GM08714 (cell line): Measurements from ENCODE around the gene ESPL1.
A peak's percentile ranks its signal among the peaks of the same experiment; 100 is the strongest.

Experiments
- H3K4me3 ChIP-seq: fragments of 200-500 bp; sonication (Bioruptor generic); 2 replicates; pipeline ENCODE4 v1.5.1; 2014; ENCODE audit warnings: mild to moderate bottlenecking, low read length, inconsistent platforms
- ZNF274 ChIP-seq: IDR thresholded peaks from 2 replicates; pipeline ENCODE4 v1.6.1; 2012; ENCODE audit warnings: mild to moderate bottlenecking, low read depth, low read length

The ESPL1 gene

DNA sequence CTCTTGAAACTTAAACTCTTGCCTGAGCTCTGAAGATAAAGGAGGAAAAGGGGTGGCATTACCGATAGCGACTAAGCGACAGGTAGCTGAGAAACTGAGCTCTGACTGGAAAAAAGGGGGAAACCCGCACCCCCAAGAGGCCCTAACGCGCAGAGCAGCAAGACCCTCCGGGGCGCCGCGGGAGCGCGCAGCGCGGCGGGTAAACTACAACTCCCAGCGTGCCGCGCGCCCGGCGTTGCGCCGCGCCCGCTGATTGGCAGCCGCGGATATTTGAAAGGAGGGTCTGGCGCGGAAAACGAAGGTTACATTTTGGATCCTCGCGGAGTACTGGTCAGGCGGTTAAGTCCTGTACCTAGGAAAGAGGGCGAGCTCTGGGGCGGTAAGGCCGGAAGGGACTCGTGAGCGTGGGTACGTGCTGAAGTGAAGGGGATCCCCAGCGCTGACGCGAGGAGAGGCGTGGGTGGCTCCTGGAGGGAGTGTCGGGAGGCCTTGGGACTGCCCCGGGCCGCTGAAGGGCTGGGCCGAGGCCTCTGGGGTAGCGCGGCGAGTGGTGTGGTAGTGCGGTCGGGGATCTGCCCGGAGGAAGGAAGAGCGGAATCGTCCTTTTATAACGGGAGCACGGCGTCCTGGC, at the start of gene ESPL1:
ESPL1 (plus strand) TSS at position 301 of the 631 bp plus-strand sequence. CDS start 468 bp downstream, outside the sequence.
- no peak for TF ChIP-seq ZNF274

DNA sequence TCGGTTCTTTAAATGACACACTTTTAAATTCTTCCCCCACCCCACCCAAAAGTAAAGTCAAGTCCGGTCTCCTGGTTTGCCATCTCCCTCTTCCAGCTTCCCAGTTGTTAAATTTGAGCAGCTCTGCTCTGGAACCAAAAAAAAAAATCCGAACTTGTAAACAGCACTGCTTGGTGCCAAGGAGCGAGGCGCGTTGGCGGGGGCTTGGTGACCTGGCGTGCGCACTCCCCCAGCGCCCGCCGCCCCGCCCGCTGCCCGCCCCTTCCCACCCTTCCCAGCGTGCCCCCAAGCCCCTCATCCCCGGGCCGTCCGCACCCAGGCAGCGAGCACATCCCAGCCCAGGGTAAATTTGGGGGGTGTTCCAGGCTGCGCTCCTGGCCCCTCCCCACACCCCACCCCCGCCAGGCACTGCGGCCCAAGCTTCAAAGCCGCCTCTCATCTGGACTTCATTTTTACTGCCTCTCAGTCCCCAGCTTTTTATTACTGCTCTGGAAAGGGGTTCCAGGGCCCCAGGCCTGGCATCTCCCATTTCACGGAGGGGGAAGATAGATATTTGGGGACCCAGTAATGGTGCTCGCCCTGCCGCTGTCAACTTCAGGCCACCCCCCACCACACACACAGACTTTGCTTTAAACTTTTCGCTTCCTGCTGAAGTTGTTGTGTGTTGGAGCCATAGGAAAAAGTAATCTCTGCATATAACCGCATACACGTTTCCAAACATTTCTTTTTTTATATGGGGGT, 49.4 kb upstream of the ESPL1 start:
- no peak for TF ChIP-seq ZNF274
- peak overlapping the region; percentile 67; the same call in 1 of the 2 replicates for H3K4me3 ChIP-seq

More for the DNA sequence above, at the start of gene ESPL1:
- H3K4me3 ChIP-seq = peak within 1 kb of the TSS; percentile 67

DNA sequence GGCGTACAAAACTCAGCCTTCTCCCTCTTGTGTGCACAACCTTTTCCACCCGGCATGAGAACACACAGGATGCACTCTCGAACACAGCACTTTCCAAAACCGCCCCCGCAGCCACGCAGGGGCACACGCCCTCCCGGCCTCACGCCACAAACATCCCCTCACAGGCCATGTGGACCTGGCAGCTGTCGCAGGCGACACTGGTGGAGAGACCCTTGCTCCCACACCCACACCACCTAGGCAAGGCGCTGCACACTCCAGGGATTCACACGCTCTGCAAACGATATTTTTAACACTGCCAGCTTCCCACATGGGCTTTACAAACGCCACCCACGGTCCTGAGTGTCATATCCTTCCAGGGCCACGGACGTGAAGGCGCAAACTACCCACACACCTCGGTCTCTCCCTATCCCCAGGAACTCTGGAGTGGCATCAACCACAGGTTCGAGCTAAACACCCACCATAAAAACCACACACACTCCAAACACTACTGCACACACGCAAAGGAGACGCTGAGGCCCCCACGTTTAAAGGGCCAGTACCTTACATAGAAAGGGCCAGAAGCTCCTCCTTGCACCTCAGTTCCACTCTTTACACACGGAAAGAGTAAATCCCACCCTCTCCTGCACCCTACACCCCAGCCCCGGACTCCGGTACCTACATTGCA, 48.7 kb upstream of the ESPL1 start:
- H3K4me3 ChIP-seq = peak overlapping the region; percentile 67
- TF ChIP-seq ZNF274 = no peak

DNA sequence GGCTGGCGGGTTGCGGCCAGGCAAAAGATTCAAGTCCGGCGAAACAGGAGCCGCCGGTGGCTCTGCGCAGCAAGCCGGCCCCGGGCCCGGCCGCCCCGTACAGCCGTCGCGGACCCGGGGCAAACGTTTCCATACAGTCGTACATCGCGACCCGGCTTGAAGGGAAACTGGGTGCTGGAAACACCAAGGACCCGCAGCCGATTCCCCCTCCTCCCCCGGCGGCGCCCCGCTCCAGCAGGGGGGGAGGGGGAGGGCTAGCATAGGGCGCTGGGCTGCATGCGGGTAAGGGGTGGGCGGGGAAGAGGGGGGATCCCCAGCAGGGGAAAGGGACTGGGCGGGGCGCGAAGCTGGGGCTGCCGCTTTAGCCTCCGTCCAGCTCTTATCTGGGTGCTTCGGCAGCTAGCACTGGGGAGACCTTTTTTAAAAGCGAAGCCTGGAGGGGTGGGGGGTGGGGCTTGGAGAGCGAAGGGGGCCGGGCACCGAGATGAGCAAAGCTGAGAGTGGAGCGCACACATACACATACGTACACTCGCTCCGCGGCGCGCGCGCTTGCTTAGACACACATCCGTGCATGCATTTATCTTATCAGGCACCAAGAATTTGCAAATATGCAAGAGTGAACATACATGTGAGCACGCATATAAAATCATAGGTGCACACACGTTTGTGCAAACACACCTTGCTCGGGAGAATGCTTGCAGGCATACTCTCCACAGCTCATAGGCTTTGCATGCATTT, 48.0 kb upstream of the ESPL1 start:
- peak overlapping the region; percentile 67 for H3K4me3 ChIP-seq
- TF ChIP-seq ZNF274 = no peak

DNA sequence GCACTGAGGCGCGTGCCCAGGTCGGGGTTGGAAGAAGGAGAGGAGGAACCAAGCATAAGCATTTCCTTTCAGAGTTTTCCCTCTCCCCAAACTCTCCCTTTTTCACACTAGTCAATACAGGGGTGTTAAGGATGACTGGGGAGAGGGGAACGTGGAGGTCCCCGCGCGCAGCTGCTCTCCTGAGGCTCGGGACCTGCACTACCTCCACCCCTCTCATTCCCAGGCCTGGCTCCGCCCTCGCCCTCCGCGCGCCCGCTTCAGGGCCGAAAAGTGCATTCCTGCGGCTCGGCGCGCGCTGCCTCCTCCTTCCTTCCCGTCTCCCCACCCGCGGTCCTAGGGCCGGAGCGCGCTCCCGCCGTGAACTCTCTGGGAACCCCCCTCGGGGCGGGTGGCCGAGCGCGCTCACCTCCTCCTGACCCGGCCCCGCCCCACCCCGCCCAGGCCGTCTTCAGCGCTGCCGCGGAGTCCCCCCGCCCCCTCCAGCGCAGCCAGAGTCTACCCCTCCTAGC, 47.4 kb upstream of the ESPL1 start:
- no peak for TF ChIP-seq ZNF274
- H3K4me3 ChIP-seq = peak overlapping the region; percentile 72

DNA sequence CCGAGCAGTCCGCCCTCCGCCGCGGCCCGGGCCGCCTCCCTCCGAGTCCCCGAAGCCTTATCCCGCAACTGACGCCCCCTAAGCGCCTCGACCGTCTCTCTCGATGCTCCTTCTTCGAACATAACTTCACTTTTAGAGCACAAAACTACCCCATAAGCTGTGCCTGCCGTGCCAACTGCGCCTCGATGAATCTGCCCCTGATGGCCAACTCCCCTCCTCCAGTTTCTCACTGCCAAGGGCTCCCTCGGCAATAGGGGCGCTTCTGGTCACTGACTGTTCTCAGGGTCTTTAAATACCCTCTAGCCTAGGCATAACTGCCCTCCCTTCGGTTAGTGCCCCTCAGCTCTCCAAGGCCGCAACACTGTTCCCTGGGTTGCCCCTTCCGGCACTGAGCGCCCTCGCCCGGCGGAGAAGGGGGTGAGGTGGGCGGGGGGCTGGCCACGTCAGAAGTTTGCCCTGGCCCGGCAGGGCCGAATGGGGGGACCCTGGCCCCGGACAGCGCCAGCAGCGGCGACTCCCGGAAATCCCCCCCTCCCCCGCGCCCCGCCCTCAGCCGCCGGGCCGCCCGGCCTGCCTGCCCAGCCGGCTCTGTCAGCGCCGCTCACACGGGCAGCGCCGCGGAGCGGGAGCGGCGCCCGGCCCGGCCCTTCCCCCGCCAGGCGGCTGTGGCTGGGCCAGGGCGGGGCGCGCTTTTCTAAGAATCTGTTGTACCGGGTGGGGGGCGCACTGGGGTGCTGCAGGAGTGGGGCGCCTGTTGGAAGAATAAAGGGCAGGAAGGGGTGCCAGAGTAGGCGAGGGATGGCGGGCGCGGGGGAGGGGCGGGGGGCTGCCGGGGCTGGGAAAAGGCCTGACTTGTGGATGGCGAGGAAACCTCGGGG, 46.7 kb upstream of the ESPL1 start:
- peak overlapping the region; percentile 72 for H3K4me3 ChIP-seq
- no peak for TF ChIP-seq ZNF274

DNA sequence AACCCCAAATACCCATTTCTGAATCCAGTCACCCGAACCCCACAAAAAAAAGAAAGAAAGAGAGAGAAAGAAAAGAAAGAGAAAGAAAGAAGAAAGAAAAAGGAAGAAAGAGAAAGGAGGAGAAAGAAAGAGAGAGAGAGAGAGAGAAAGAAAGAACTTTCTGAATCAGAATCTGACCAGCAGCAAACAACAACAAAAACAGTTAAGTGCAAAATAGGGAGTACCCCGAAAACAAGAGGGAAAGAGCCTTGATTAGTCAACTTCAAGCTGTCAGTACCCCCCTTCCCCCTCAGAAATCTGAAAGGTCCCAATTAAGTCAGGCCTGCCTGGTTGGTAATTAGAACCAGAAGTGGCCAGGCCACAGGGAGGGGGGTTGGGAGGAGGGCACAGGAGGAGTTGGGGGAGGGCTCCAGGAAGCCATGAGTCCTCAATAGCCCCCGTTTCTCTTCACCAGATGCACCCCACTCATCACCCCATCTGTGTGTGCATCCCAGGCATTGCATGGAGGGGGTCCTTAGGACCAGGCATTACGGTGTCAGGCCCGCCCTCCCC, 45.9 kb upstream of the ESPL1 start:
- no peak for TF ChIP-seq ZNF274

DNA sequence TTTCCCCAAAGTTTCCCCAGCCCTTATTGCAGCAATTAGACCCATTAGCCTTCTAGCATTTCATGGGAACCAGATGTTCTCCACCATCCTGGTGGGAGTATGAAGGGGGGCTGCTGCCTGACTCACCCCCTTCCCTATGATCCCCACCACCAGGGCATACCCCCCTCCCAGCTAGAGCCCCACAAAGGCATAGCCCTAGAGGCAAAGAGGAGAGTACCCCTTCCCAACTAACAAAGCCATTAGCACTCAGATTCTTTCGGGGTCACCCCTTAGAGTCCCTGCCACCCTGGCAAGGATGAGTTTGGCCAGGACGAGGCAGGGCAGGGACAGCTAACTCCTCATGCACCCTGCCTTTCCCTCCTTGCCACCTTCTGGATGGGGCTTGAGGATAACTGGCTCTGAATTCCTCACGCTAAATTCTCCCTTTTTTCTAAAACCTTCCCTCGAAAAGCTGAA, 45.3 kb upstream of the ESPL1 start:
- H3K4me3 ChIP-seq = no peak overlapping the region

More for the DNA sequence above, 45.9 kb upstream of the ESPL1 start:
- H3K4me3 ChIP-seq = peak overlapping the region; percentile 21; the same call in 1 of the 2 replicates

DNA sequence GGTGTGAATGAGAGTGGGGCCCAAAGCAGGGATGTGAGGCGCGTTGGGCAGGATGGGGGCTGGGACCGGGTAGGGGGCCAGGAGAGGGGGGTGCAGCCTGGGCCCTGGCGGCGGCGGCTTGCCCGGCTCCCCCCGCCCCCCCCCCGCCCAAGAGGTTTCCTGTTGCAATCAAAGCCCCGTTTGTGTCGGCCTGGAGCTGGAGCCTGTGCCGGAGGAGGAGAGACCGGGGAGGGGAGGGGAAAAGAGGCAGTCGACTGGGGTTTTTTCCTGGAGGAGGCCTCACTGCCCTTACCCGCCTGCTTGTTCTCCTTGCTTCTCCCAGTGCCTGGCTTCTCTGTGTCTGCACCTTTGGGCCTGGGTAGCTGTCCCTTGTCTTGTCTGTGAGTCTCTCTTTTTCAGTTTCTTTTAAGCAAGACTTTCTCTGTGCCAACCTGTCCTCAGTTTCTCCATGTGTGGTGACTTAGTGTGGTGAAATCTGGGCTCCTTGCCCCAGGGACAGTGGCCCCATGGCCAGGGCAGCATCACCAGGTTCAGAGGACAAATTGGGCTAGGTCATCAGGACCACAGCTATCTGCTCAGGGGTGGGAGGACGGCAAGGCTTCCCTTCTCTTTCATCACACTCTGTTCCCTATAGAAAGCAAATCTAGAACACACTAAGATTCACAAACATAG, 44.6 kb upstream of the ESPL1 start:
- H3K4me3 ChIP-seq = no peak overlapping the region
- no peak for TF ChIP-seq ZNF274

More for the DNA sequence above, 45.3 kb upstream of the ESPL1 start:
- TF ChIP-seq ZNF274 = no peak

DNA sequence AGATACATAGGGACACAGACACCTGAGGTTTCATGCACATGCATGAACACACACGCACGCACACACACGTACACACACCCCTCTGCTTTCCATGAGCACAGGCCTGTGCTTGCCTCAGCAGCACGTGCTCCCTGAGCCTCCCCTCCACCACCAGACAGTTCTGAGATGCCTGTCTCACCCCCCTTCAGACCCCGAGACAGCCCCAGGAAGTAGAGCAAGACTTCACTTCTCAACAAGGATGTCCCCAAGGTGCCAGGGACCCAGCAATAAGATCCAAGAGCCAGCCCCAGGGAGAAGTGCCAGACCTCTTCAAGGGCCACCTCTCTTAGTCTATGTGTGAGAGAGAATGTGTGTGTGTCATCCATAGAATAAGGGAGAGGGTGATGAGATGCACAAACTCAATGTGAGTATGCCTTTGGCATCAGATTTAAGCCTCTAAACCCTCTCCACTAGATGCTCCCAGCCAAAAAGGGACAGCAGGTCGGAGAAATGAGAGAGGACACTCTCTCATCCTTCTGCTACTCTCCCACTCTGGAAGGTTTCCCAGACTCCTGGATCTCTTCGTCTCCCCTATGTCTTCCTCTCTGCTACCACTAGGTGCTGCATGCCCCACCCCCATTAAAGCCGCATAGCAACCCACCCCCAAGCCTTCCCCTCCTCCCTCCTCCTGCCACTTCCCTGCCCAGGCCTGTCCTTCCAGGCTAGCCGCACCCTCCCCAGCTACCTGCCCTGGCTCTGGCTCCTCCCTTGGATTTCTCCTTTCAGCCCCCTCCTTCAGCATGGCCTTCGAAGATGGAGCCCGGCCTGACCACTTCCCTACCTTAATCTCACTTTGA, 43.8 kb upstream of the ESPL1 start:
- TF ChIP-seq ZNF274 = no peak
- H3K4me3 ChIP-seq = no peak overlapping the region

DNA sequence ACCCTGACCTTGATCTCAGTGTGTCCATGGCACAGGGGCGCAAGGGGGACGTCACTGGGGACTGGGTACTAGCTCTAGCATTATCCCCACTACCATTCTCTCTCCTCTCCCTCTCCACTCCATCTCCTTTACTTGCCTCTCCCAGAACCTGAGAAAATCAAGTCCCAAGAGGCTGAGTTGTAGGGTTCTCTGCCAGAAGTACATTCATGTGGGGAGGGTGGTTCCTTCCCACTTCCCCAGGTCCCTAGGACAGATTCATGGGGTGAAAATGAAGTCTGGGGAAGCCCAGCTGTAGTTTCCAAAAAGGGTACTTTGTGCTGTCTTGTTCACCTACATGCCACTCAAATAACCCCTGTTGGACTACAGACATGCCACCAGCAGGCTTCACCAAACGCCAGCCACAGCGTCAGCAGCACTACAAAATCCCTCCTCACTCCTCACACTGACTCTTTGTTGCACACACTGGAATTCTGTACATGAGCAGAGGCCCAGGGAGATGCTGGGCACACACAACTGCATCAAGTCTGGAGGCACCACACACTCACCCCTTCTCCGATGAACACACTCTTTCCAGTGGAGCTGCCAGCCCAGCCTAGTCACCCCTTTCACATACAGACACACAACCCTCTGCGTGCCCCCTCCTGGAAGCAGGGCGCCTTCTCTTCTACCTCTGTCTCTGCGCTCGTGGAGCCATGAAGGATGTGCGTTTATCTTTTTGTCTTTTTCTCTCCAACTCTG, 43.0 kb upstream of the ESPL1 start:
- no peak for TF ChIP-seq ZNF274
- H3K4me3 ChIP-seq = no peak overlapping the region
